Measurements from ENCODE around the gene PPP1R15B.

DNA sequence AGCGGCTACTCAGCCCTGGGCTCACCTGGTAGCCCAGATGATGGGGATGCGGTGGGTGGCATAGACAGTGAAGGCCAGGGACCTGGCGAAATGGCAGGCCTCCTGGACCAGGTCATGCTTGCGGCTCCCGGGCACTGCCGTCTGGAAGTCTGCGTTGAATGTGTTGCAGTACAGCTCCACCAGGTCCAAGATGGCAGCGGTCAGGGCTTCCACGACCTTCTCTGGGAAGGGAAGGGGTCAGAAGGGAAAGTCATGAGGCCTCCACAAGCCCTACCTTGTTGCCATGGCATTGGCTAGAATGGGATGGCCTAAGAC, 44.2 kb upstream of the PPP1R15B start:
- TF ChIP-seq, protein P1, sequence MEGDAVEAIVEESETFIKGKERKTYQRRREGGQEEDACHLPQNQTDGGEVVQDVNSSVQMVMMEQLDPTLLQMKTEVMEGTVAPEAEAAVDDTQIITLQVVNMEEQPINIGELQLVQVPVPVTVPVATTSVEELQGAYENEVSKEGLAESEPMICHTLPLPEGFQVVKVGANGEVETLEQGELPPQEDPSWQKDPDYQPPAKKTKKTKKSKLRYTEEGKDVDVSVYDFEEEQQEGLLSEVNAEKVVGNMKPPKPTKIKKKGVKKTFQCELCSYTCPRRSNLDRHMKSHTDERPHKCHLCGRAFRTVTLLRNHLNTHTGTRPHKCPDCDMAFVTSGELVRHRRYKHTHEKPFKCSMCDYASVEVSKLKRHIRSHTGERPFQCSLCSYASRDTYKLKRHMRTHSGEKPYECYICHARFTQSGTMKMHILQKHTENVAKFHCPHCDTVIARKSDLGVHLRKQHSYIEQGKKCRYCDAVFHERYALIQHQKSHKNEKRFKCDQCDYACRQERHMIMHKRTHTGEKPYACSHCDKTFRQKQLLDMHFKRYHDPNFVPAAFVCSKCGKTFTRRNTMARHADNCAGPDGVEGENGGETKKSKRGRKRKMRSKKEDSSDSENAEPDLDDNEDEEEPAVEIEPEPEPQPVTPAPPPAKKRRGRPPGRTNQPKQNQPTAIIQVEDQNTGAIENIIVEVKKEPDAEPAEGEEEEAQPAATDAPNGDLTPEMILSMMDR (IDR thresholded peaks at IDR 0.05): no peak
- no peak for TF ChIP-seq POLR2A (IDR thresholded peaks at IDR 0.05)

Data from esophagus squamous epithelium (tissue), 4 donors.